GM12872 (cell line): ENCODE data around the gene SPOCD1.

Source experiments
- TF ChIP-seq, protein P1 (sequence below): IDR thresholded peaks from 3 replicates; pipeline ENCODE4 v1.5.1; 2011; ENCODE audit warnings: low read depth, mild to moderate bottlenecking, low read length, moderate library complexity; ENCODE audit not compliant: insufficient read depth

SPOCD1 gene

DNA sequence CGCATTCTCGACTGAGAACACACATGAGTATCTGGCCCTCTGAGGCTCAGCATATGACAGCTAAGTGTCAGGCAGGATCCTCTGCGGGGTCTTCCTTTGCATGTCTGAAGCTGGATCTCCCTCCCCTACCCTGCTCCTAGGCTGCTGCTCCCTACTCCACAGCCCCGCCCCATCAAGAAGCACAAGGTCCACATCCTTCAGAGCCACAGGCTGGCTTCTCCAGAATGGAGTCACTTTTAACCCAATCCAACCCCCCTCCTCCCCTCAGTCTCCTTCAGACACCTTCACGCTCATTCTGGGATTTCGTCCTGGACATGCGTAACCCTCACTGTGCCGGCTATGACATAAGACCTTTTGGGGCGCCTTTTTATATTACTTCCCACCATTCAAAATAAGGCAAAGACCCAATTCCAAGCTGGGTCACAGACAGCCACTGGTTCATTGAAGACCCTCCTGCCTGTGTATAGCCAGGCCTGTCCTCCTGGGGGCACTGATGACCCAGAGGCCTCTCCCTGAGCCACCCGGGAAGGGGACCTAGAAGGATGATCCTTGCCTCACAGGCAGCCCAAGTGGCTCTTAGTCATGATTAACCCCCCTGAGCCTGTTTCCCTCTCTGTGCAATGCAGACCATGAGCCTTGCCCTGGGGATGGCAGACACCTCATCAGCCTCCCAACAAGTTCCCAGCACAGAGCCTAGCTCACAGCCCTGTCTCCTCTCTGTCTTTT is 56.4 kb downstream of the SPOCD1 start:
- TF ChIP-seq, protein P1, sequence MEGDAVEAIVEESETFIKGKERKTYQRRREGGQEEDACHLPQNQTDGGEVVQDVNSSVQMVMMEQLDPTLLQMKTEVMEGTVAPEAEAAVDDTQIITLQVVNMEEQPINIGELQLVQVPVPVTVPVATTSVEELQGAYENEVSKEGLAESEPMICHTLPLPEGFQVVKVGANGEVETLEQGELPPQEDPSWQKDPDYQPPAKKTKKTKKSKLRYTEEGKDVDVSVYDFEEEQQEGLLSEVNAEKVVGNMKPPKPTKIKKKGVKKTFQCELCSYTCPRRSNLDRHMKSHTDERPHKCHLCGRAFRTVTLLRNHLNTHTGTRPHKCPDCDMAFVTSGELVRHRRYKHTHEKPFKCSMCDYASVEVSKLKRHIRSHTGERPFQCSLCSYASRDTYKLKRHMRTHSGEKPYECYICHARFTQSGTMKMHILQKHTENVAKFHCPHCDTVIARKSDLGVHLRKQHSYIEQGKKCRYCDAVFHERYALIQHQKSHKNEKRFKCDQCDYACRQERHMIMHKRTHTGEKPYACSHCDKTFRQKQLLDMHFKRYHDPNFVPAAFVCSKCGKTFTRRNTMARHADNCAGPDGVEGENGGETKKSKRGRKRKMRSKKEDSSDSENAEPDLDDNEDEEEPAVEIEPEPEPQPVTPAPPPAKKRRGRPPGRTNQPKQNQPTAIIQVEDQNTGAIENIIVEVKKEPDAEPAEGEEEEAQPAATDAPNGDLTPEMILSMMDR: no peak

DNA sequence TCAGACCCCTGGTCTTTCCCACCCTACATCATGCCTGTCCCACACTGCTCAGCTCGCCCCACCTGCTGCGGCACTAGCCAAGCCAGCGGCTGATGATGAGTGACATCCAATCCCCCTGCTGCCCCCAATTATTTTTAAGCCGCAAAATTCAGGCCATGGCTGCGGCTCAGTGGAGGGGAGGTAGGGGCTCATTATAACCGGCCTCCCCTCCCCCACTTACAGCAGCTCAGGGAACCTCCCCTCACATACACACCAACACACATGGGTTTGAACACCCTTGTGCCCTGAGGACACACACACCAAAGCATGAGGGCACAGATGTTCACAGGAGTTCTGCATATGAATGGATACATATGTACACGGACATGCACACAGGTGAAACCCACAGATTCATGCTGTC is 57.0 kb downstream of the SPOCD1 start:
- TF ChIP-seq, protein P1: no peak

DNA sequence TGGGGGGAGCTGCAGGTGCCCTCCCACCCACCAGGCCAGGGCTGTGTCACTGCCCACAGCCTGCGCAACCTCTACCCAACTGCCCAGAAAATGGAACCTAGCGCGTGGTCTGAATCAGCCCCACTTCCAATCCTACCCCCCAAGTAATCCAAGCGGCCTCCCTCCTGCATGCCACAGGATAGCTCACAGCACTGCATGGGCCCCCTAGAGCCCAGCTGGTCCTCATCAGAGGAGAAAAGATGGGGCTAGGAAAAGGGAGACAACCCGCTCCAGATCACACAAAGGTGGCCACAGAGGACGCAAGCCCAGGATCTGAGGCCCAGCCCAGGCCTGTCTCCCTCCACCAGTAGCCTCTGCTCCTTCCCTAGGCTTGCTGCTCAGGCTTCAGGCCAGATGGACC is 57.8 kb downstream of the SPOCD1 start:
- TF ChIP-seq, protein P1: no peak

DNA sequence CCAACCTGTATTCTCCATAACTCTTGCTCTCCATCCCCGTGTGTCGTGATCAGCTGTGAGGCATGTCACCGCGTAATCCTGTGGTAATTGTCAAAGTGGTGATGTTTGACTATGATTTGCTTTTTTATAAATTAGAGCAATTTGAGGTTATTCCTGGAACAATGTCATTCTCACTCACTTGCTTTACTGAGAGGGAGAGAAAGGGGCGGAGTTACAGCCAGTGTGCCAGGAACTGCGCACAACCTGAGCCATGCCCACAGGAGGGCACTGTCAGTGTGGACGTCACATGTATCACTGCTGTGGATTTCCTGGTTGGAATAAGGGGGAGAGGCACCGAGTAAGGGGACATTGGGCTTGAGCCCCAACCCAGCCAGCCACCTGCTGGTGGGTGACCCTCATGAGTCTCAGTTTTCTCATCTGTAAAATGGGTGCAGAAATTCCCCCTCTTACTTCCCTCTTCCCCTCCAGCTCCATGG is 58.6 kb downstream of the SPOCD1 start:
- TF ChIP-seq, protein P1: 0 out of 3 replicates have a peak, but pooled peaks have one; percentile 21

DNA sequence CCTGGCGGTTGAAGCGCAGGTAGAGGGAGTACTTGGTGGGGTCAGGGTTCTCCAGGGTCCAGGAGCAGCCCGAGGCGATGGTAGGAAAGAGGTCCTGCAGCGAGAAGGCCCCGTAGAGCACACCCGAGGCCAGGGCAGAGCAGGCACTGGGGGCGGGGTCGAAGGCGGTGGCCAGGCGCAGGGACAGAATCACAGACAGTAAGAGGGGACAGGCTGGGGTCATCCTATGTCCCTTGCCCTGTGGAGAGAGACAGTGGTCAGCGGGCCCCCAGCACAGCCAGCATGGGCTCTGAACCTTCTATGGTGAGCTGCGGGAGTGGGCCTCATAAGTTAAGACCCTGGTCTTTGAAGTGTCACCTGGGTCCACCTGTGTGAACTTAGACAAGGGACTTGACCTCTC is 59.2 kb downstream of the SPOCD1 start:
- TF ChIP-seq, protein P1: no peak

DNA sequence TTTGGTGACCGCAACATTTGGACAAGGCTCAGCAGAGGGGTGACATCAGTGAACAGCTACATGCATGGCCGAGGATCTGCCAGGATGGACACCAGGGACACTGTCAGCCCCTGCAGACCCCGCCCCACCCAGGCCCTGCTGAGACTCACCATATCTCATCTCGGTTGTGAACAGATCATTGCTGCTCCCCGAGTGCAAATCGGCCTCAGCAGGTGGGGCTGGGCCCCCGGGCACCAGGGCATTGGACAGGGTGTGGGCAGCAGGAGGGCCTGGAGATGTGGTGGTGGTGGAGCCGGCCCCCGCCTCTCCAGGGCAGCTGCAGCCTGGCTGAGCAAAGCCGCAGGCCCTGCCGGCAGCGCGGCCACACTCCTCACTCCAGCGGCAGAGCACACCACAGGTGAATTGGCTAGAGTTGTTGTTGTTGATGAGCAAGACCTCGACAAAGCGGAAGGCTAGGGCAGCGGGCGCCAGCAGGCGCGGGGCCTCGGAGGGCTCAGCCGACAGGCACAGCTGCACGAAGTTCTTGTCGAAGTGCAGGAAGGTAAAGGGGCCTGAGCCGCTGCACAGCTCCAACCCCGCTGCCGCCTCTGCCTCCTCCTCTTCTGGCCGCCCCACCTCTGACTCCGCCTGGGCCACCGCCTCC is 59.9 kb downstream of the SPOCD1 start:
- TF ChIP-seq, protein P1: no peak

DNA sequence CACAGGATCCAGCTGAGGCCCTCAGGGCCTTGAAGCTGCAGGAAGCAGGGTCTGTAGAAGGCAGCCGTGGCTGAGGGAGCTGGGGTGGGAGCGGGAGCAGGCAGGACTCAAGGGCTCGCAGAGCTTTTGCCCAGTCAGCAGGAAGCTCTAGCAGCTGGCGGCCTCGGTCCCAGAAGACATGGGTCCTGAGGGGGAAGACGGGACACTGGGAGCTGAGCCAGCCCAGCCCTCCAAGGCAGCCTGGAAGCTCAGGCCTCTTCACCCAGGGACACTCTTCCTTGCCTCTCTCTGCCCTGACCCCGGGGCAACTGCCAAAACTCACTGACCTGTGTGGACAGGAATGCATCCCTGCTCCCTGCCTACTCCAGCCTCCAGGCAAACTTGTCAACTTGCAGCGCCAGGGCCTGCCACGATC is 60.6 kb downstream of the SPOCD1 start:
- TF ChIP-seq, protein P1: no peak
